ENCODE measurements around the gene EPO. TPM values are rescaled to one million over a fixed set of nuclear protein-coding genes. Genes with fewer than 3 reads are reported as not detected.
A peak's percentile ranks its signal among the peaks of the same experiment; 100 is the strongest.
"Not testable (repeated sequence)": the region's sequence is repeated elsewhere in the genome, so short reads cannot be mapped to it uniquely, and the experiment has no call there.

Gene EPO
- polyA plus RNA-seq, 3 donors from 2014 or later, result not detected

- Mint-ChIP-seq H3K27ac (no peak overlapping the region), H3K4me1 (peaks cover 13 to 26% of the 10 kb centered on the region in 2 donors), H3K4me3 (no peak overlapping the region), H3K27me3 (ENCODE audit: low read depth in 3 of 3) (peaks cover 0 to 6% (median 1%) of the 10 kb centered on the region in 3 donors), H3K9me3 (no peaks in the 10 kb centered on the region), H3K36me3 (peaks cover 0 to 5% (median 0%) of the 10 kb centered on the region in 3 donors)
- DNase-seq, result no peak
Measured at GRCh38 chr7:100686822-100687211, 33.5 kb upstream of the EPO start.

GRCh38 chr7:100687261-100687660 is 33.0 kb upstream of the EPO start:
- peaks cover 0 to 5% (median 0%) of the 10 kb centered on the region in 3 donors for H3K36me3 Mint-ChIP-seq
- H3K27me3 Mint-ChIP-seq (ENCODE audit: low read depth in 3 of 3), result peaks cover 1 to 6% (median 2%) of the 10 kb centered on the region in 3 donors
- no peak overlapping the region for H3K4me3 Mint-ChIP-seq
- no peak for DNase-seq
- H3K9me3 Mint-ChIP-seq, result no peaks in the 10 kb centered on the region
- H3K27ac Mint-ChIP-seq, result no peak overlapping the region
- peaks cover 18 to 30% of the 10 kb centered on the region in 2 donors for H3K4me1 Mint-ChIP-seq

- no peak overlapping the region for H3K4me3 Mint-ChIP-seq
- peaks cover 24 to 36% of the 10 kb centered on the region in 2 donors for H3K4me1 Mint-ChIP-seq
- H3K27ac Mint-ChIP-seq, result no peak overlapping the region
- H3K27me3 Mint-ChIP-seq (ENCODE audit: low read depth in 3 of 3), result peaks cover under 1 to 6% (median 3%) of the 10 kb centered on the region in 3 donors
- H3K9me3 Mint-ChIP-seq, result no peaks in the 10 kb centered on the region
- H3K36me3 Mint-ChIP-seq, result peaks cover 0 to 5% (median 0%) of the 10 kb centered on the region in 3 donors
- DNase-seq, result no peak
Measured at GRCh38 chr7:100687751-100688300, 32.4 kb upstream of the EPO start.

- Mint-ChIP-seq H3K9me3 (no peaks in the 10 kb centered on the region), H3K27me3 (ENCODE audit: low read depth in 3 of 3) (peaks cover 6 to 9% (median 8%) of the 10 kb centered on the region in 3 donors), H3K4me3 (no peak overlapping the region), H3K27ac (no peak overlapping the region), H3K36me3 (peaks cover 0 to 5% (median 0%) of the 10 kb centered on the region in 3 donors), H3K4me1 (peaks cover 29 to 42% of the 10 kb centered on the region in 2 donors)
- no peak for DNase-seq
Measured at GRCh38 chr7:100688326-100688860, 31.9 kb upstream of the EPO start.

- H3K9me3 Mint-ChIP-seq, result no peaks in the 10 kb centered on the region
- H3K4me3 Mint-ChIP-seq, result no peak overlapping the region
- peaks cover 7 to 9% (median 8%) of the 10 kb centered on the region in 3 donors for H3K27me3 Mint-ChIP-seq (ENCODE audit: low read depth in 3 of 3)
- peaks cover 29 to 42% of the 10 kb centered on the region in 2 donors for H3K4me1 Mint-ChIP-seq
- peaks cover 0 to 5% (median 0%) of the 10 kb centered on the region in 3 donors for H3K36me3 Mint-ChIP-seq
- DNase-seq, result no peak
- H3K27ac Mint-ChIP-seq, result no peak overlapping the region
Measured at GRCh38 chr7:100689230-100690135, 30.8 kb upstream of the EPO start.

GRCh38 chr7:100691676-100692577 is 28.3 kb upstream of the EPO start:
- no peaks in the 10 kb centered on the region for H3K36me3 Mint-ChIP-seq
- no peaks in the 10 kb centered on the region for H3K9me3 Mint-ChIP-seq
- DNase-seq, result peak; percentile 71 to 75 (median 72)
- H3K4me1 Mint-ChIP-seq, result peaks cover 34 to 47% of the 10 kb centered on the region in 2 donors
- peak overlapping the region in 5 of 6 donors; percentile 85 to 93 (median 91) for H3K27ac Mint-ChIP-seq
- H3K27me3 Mint-ChIP-seq (ENCODE audit: low read depth in 3 of 3), result peaks cover 10 to 20% (median 17%) of the 10 kb centered on the region in 3 donors
- peak overlapping the region; percentile 90 to 96 (median 94) for H3K4me3 Mint-ChIP-seq

GRCh38 chr7:100692578-100692961 is 27.7 kb upstream of the EPO start:
- Mint-ChIP-seq H3K27ac (peak overlapping the region; percentile 85 to 97 (median 92)), H3K9me3 (no peaks in the 10 kb centered on the region)

GRCh38 chr7:100693312-100694097 is 26.8 kb upstream of the EPO start:
- Mint-ChIP-seq H3K27ac (peak overlapping the region; percentile 85 to 97 (median 92)), H3K4me1 (peaks cover 34 to 47% of the 10 kb centered on the region in 2 donors), H3K9me3 (no peaks in the 10 kb centered on the region), H3K27me3 (ENCODE audit: low read depth in 3 of 3) (peaks cover 10 to 20% (median 17%) of the 10 kb centered on the region in 3 donors), H3K36me3 (no peaks in the 10 kb centered on the region), H3K4me3 (peak overlapping the region; percentile 90 to 96 (median 94))
- no peak for DNase-seq

More at GRCh38 chr7:100692578-100692961, 27.7 kb upstream of the EPO start:
- Mint-ChIP-seq H3K4me1 (peaks cover 34 to 47% of the 10 kb centered on the region in 2 donors), H3K36me3 (no peaks in the 10 kb centered on the region), H3K27me3 (ENCODE audit: low read depth in 3 of 3) (peaks cover 9 to 20% (median 17%) of the 10 kb centered on the region in 3 donors), H3K4me3 (peak overlapping the region; percentile 90 to 96 (median 94))
- DNase-seq, result no peak

- Mint-ChIP-seq H3K36me3 (no peaks in the 10 kb centered on the region), H3K27ac (peak within 1 kb of the TSS; percentile 85 to 97 (median 92)), H3K4me3 (peak within 1 kb of the TSS; percentile 90 to 96 (median 94))
Measured at GRCh38 chr7:100694098-100694745, 26.0 kb upstream of the EPO start, which contains the start of gene GIGYF1. Gene GIGYF1 (minus strand): TSS chr7:100694250. CDS start chr7:100688238, 6,012 bp downstream.

GRCh38 chr7:100696123-100696521 is 24.1 kb upstream of the EPO start:
- peaks cover 9 to 26% (median 19%) of the 10 kb centered on the region in 3 donors for H3K27me3 Mint-ChIP-seq (ENCODE audit: low read depth in 3 of 3)
- DNase-seq, result no peak
- peaks cover 25 to 28% of the 10 kb centered on the region in 2 donors for H3K4me1 Mint-ChIP-seq
- H3K9me3 Mint-ChIP-seq, result no peaks in the 10 kb centered on the region
- H3K4me3 Mint-ChIP-seq, result peak overlapping the region in 4 of 5 donors; percentile 54 to 88 (median 75)
- peak overlapping the region in 4 of 6 donors; percentile 21 to 82 (median 60) for H3K27ac Mint-ChIP-seq
- H3K36me3 Mint-ChIP-seq, result no peaks in the 10 kb centered on the region

More at GRCh38 chr7:100694098-100694745, 26.0 kb upstream of the EPO start, which contains the start of gene GIGYF1:
- DNase-seq, result peak; percentile 69 to 73 (median 71)
- H3K27me3 Mint-ChIP-seq (ENCODE audit: low read depth in 3 of 3), result peaks cover 9 to 20% (median 17%) of the 10 kb centered on the region in 3 donors
- H3K4me1 Mint-ChIP-seq, result peaks cover 27 to 40% of the 10 kb centered on the region in 2 donors
- H3K9me3 Mint-ChIP-seq, result no peaks in the 10 kb centered on the region

- Mint-ChIP-seq H3K9me3 (no peaks in the 10 kb centered on the region), H3K36me3 (no peaks in the 10 kb centered on the region), H3K4me1 (peaks cover 4 to 5% of the 10 kb centered on the region in 2 donors), H3K27ac (no peak overlapping the region), H3K4me3 (no peak overlapping the region), H3K27me3 (ENCODE audit: low read depth in 3 of 3) (peaks cover 5 to 16% (median 13%) of the 10 kb centered on the region in 3 donors)
- DNase-seq, result no peak
Measured at GRCh38 chr7:100699018-100699417, 21.2 kb upstream of the EPO start.

- not testable (repeated sequence) for DNase-seq; H3K4me1 Mint-ChIP-seq; H3K36me3 Mint-ChIP-seq; H3K4me3 Mint-ChIP-seq; H3K27me3 Mint-ChIP-seq (ENCODE audit: low read depth in 3 of 3); H3K9me3 Mint-ChIP-seq
- peak overlapping the region in 1 of 6 donors; percentile 57 for H3K27ac Mint-ChIP-seq
Measured at GRCh38 chr7:100701089-100701488, 19.2 kb upstream of the EPO start.

Data from immature natural killer cell (primary cell).